ENCODE results near the gene TRIM56.
"Not testable (repeated sequence)": the region's sequence is repeated elsewhere in the genome, so short reads cannot be mapped to it uniquely, and the experiment has no call there.

TRIM56 gene

DNA sequence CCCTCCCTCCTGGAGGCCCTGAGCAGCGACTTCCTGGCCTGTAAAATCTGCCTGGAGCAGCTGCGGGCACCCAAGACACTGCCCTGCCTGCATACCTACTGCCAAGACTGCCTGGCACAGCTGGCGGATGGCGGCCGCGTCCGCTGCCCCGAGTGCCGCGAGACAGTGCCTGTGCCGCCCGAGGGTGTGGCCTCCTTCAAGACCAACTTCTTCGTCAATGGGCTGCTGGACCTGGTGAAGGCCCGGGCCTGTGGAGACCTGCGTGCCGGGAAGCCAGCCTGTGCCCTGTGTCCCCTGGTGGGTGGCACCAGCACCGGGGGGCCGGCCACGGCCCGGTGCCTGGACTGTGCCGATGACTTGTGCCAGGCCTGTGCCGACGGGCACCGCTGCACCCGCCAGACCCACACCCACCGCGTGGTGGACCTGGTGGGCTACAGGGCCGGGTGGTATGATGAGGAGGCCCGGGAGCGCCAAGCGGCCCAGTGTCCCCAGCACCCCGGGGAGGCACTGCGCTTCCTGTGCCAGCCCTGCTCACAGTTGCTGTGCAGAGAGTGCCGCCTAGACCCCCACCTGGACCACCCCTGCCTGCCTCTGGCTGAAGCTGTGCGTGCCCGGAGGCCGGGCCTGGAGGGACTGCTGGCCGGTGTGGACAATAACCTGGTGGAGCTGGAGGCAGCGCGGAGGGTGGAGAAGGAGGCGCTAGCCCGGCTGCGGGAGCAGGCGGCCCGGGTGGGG lies 2.2 kb downstream of the TRIM56 start:
- H3K27ac ChIP-seq: no peak overlapping the region
- no peaks in the 10 kb centered on the region for H3K9me3 ChIP-seq (ENCODE audit: low read depth, low read length)
- DNase-seq (ENCODE audit: low read depth, low spot score): no peak
- H3K4me3 ChIP-seq: no peak overlapping the region
- H3K9ac ChIP-seq (ENCODE audit: insufficient read length): no peak overlapping the region
- no peak for TF ChIP-seq EZH2 (IDR thresholded peaks at IDR 0.05)
- no peak for TF ChIP-seq FOXP2 (optimal IDR thresholded peaks at IDR 0.05; ENCODE audit: control extremely low read depth, extremely low read length, insufficient read depth)
- no peak for TF ChIP-seq POLR2AphosphoS5 (IDR thresholded peaks at IDR 0.05; ENCODE audit: borderline replicate concordance, low read depth, low read length)
- no peaks in the 10 kb centered on the region; the same call in 1 of the 2 replicates for H3K36me3 ChIP-seq (ENCODE audit: insufficient read depth, low read length)

DNA sequence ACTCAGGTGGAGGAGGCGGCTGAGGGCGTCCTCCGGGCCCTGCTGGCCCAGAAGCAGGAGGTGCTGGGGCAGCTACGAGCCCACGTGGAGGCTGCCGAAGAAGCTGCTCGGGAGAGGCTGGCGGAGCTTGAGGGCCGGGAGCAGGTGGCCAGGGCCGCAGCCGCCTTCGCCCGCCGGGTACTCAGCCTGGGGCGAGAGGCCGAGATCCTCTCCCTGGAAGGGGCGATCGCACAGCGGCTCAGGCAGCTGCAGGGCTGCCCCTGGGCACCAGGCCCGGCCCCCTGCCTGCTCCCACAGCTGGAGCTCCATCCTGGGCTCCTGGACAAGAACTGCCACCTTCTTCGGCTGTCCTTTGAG lies 2.8 kb downstream of the TRIM56 start:
- no peak for DNase-seq (ENCODE audit: low read depth, low spot score)
- no peak for TF ChIP-seq EZH2 (IDR thresholded peaks at IDR 0.05)
- no peak for TF ChIP-seq POLR2AphosphoS5 (IDR thresholded peaks at IDR 0.05; ENCODE audit: borderline replicate concordance, low read depth, low read length)
- no peak for TF ChIP-seq FOXP2 (optimal IDR thresholded peaks at IDR 0.05; ENCODE audit: control extremely low read depth, extremely low read length, insufficient read depth)
- H3K9me3 ChIP-seq (ENCODE audit: low read depth, low read length): no peaks in the 10 kb centered on the region
- H3K36me3 ChIP-seq (ENCODE audit: insufficient read depth, low read length): no peaks in the 10 kb centered on the region; the same call in 1 of the 2 replicates
- no peak overlapping the region for H3K27ac ChIP-seq
- no peak overlapping the region for H3K9ac ChIP-seq (ENCODE audit: insufficient read length)
- H3K4me3 ChIP-seq: no peak overlapping the region

- H3K9me3 ChIP-seq (ENCODE audit: low read depth, low read length): no peaks in the 10 kb centered on the region
- TF ChIP-seq EZH2 (IDR thresholded peaks at IDR 0.05) (no peak), FOXP2 (optimal IDR thresholded peaks at IDR 0.05; ENCODE audit: control extremely low read depth, extremely low read length, insufficient read depth) (no peak), POLR2AphosphoS5 (IDR thresholded peaks at IDR 0.05; ENCODE audit: borderline replicate concordance, low read depth, low read length) (no peak)
- H3K9ac ChIP-seq (ENCODE audit: insufficient read length): no peak overlapping the region
- no peak for DNase-seq (ENCODE audit: low read depth, low spot score)
- no peak overlapping the region for H3K4me3 ChIP-seq
- no peak overlapping the region for H3K27ac ChIP-seq
- H3K36me3 ChIP-seq (ENCODE audit: insufficient read depth, low read length): no peaks in the 10 kb centered on the region; the same call in 1 of the 2 replicates
Observed at GRCh38 chr7:101088858-101089529, 3.7 kb downstream of the TRIM56 start.

DNA sequence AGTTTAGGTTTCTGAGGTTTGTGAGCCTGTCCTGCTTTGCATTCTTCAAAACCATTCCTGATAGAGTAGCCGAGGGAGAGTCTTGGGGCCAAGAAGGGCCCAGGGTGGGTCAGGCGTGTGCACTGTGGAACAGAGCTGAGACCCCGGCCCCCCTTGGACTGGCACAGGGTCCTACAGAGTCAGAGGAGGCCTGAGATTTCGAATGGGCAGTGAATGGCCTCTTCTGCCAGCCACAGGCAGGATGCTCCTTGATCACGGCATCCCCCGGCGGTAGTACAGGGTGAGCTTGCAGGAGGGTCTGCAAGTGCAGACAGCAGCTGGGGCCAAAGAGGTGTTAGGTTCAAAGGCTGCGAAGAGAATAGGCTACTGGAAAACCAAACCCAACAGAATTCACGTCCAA lies 4.6 kb downstream of the TRIM56 start:
- Histone ChIP-seq H3K9me3 (ENCODE audit: low read depth, low read length) (no peaks in the 10 kb centered on the region), H3K9ac (ENCODE audit: insufficient read length) (no peak overlapping the region)

DNA sequence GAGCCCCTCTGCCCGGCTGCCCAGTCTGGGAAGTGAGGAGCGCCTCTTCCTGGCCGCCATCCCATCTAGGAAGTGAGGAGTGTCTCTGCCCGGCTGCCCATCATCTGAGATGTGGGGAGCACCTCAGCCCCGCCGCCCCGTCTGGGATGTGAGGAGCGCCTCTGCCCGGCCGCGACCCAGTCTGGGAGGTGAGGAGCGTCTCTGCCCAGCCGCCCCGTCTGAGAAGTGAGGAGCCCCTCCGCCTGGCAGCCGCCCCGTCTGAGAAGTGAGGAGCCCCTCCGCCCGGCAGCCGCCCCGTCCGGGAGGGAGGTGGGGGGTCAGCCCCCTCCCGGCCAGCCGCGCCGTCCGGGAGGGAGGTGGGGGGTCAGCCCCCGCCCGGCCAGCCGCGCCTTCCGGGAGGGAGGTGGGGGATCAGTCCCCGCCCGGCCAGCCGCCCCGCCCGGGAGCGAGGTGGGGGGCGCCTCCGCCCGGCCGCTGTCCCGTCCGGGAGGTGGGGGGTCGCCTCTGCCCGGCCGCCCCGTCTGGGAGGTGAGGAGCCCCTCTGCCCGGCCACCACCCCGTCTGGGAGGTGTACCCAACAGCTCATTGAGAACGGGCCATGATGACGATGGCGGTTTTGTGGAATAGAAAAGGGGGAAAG lies 7.1 kb downstream of the TRIM56 start:
- not testable (repeated sequence) for H3K36me3 ChIP-seq (ENCODE audit: insufficient read depth, low read length); H3K9me3 ChIP-seq (ENCODE audit: low read depth, low read length); DNase-seq (ENCODE audit: low read depth, low spot score); H3K27ac ChIP-seq; H3K4me3 ChIP-seq; H3K9ac ChIP-seq (ENCODE audit: insufficient read length)

More for the DNA sequence above, 4.6 kb downstream of the TRIM56 start:
- Histone ChIP-seq H3K36me3 (ENCODE audit: insufficient read depth, low read length) (no peaks in the 10 kb centered on the region; the same call in 1 of the 2 replicates), H3K4me3 (no peak overlapping the region), H3K27ac (no peak overlapping the region)
- TF ChIP-seq FOXP2 (optimal IDR thresholded peaks at IDR 0.05; ENCODE audit: control extremely low read depth, extremely low read length, insufficient read depth) (no peak), POLR2AphosphoS5 (IDR thresholded peaks at IDR 0.05; ENCODE audit: borderline replicate concordance, low read depth, low read length) (no peak), EZH2 (IDR thresholded peaks at IDR 0.05) (no peak)
- DNase-seq (ENCODE audit: low read depth, low spot score): no peak

- Histone ChIP-seq H3K27ac (no peak overlapping the region), H3K9ac (ENCODE audit: insufficient read length) (no peak overlapping the region), H3K36me3 (ENCODE audit: insufficient read depth, low read length) (no peaks in the 10 kb centered on the region), H3K4me3 (no peak overlapping the region), H3K9me3 (ENCODE audit: low read depth, low read length) (no peaks in the 10 kb centered on the region)
- DNase-seq (ENCODE audit: low read depth, low spot score): no peak
- TF ChIP-seq FOXP2 (optimal IDR thresholded peaks at IDR 0.05; ENCODE audit: control extremely low read depth, extremely low read length, insufficient read depth) (no peak), EZH2 (IDR thresholded peaks at IDR 0.05) (no peak), POLR2AphosphoS5 (IDR thresholded peaks at IDR 0.05; ENCODE audit: borderline replicate concordance, low read depth, low read length) (no peak)
Observed at GRCh38 chr7:101093906-101094305, 8.6 kb downstream of the TRIM56 start.

GRCh38 chr7:101094376-101094775 lies 9.1 kb downstream of the TRIM56 start:
- no peak for DNase-seq (ENCODE audit: low read depth, low spot score)
- Histone ChIP-seq H3K4me3 (no peak overlapping the region), H3K27ac (no peak overlapping the region), H3K9me3 (ENCODE audit: low read depth, low read length) (no peaks in the 10 kb centered on the region), H3K9ac (ENCODE audit: insufficient read length) (no peak overlapping the region), H3K36me3 (ENCODE audit: insufficient read depth, low read length) (no peaks in the 10 kb centered on the region)
- TF ChIP-seq POLR2AphosphoS5 (IDR thresholded peaks at IDR 0.05; ENCODE audit: borderline replicate concordance, low read depth, low read length) (no peak), FOXP2 (optimal IDR thresholded peaks at IDR 0.05; ENCODE audit: control extremely low read depth, extremely low read length, insufficient read depth) (no peak), EZH2 (IDR thresholded peaks at IDR 0.05) (no peak)

DNA sequence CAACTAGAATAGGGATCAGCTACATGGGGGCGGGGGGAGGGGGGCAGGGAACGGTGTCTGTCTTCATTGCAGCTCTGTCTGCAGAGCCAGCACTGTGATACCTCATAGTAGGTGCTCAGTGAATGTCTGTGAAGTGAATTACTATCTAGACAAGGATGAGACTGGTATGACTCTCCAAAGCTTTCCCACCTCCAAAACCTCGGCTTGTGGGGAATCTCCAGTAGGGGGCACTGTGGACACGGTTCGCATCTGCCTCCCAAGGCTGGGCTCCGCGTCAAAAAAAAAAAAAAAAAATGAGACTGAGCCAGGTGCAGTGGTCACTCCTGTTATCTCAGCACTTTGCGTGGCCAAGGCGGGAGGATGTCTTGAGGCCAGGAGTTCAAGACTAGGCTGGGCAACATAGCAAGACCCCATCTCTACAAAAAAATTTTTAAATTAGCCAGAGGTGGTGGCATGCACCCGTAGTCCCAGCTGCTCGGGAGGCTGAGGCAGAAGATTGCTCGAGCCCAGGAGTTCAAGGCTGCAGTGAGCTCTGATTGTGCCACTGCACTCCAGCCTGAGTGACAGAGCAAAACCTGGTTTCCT lies 9.6 kb downstream of the TRIM56 start:
- Histone ChIP-seq H3K36me3 (ENCODE audit: insufficient read depth, low read length) (no peaks in the 10 kb centered on the region), H3K9me3 (ENCODE audit: low read depth, low read length) (no peaks in the 10 kb centered on the region), H3K9ac (ENCODE audit: insufficient read length) (no peak overlapping the region), H3K27ac (no peak overlapping the region), H3K4me3 (no peak overlapping the region)
- no peak for DNase-seq (ENCODE audit: low read depth, low spot score)
- TF ChIP-seq EZH2 (IDR thresholded peaks at IDR 0.05) (no peak), FOXP2 (optimal IDR thresholded peaks at IDR 0.05; ENCODE audit: control extremely low read depth, extremely low read length, insufficient read depth) (no peak), POLR2AphosphoS5 (IDR thresholded peaks at IDR 0.05; ENCODE audit: borderline replicate concordance, low read depth, low read length) (no peak)
